BLaER1 treated with 17β-estradiol and CSF1 and Interleukin-3, amounts not matched to agents 10 nM and 100 nM (cell line): ENCODE measurements around the gene TAF1C.

Source experiments
- H3K27ac ChIP-seq, 11 experiments: shearing (Covaris generic); formaldehyde crosslinking; 2 replicates each; pipeline ENCODE4 v1.8.1; 2022
- H3K27me3 ChIP-seq, 11 experiments: shearing (Covaris generic); formaldehyde crosslinking; 2 replicates each; pipeline ENCODE4 v1.8.1; 2022
- H3K36me3 ChIP-seq, 11 experiments: shearing (Covaris generic); formaldehyde crosslinking; 2 replicates each; pipeline ENCODE4 v1.8.1; 2022
- H3K4me1 ChIP-seq, 10 experiments: shearing (Covaris generic); formaldehyde crosslinking; 2 replicates each; pipeline ENCODE4 v1.8.1; 2022
- H3K4me2 ChIP-seq, 11 experiments: shearing (Covaris generic); formaldehyde crosslinking; 2 replicates each; pipeline ENCODE4 v1.8.1; 2022
- H3K4me3 ChIP-seq, 10 experiments: shearing (Covaris generic); formaldehyde crosslinking; 2 replicates each; pipeline ENCODE4 v1.8.1; 2022
- H3K9ac ChIP-seq, 11 experiments: shearing (Covaris generic); formaldehyde crosslinking; 2 replicates each; pipeline ENCODE4 v1.8.1; 2022
- H3K9me3 ChIP-seq, 11 experiments: shearing (Covaris generic); formaldehyde crosslinking; replicated peaks in 1 of 11; 2 replicates each; pipeline ENCODE4 v1.8.1; 2022
- H4K20me1 ChIP-seq, 11 experiments: shearing (Covaris generic); formaldehyde crosslinking; 2 replicates each; pipeline ENCODE4 v1.8.1; 2022
- Cebpa-rat ChIP-seq, 11 experiments: shearing (Covaris generic); IDR thresholded peaks; 2 replicates each; pipeline ENCODE4 v1.8.1; 2022

Gene TAF1C

GRCh38 chr16:84182680-84183571 is 3.9 kb downstream of the TAF1C start:
- no peak for TF ChIP-seq Cebpa-rat (IDR thresholded peaks at IDR 0.05)
- no peak overlapping the region for H3K4me3 ChIP-seq
- peaks cover 0 to 79% (median 53%) of the 10 kb centered on the region in 11 experiments; a peak in 18 of 22 replicates for H4K20me1 ChIP-seq
- peaks cover 18 to 26% (median 19%) of the 10 kb centered on the region in 10 experiments for H3K4me1 ChIP-seq
- no peaks in the 10 kb centered on the region for H3K9me3 ChIP-seq
- no peak overlapping the region for H3K27ac ChIP-seq
- H3K9ac ChIP-seq, result no peak overlapping the region
- H3K4me2 ChIP-seq, result no peak overlapping the region
- no peaks in the 10 kb centered on the region for H3K27me3 ChIP-seq
- H3K36me3 ChIP-seq, result peaks cover 70 to 78% (median 74%) of the 10 kb centered on the region in 11 experiments

- H3K27ac ChIP-seq, result no peak overlapping the region
- peaks cover 0 to 87% (median 61%) of the 10 kb centered on the region in 11 experiments; a peak in 18 of 22 replicates for H4K20me1 ChIP-seq
- no peak overlapping the region for H3K4me2 ChIP-seq
- no peak overlapping the region for H3K4me3 ChIP-seq
- H3K36me3 ChIP-seq, result peaks cover 75 to 86% (median 80%) of the 10 kb centered on the region in 11 experiments
- H3K9ac ChIP-seq, result no peak overlapping the region
- H3K4me1 ChIP-seq, result peaks cover 18 to 23% (median 19%) of the 10 kb centered on the region in 10 experiments
- H3K9me3 ChIP-seq, result no peaks in the 10 kb centered on the region
- TF ChIP-seq Cebpa-rat (IDR thresholded peaks at IDR 0.05), result no peak
- no peaks in the 10 kb centered on the region for H3K27me3 ChIP-seq
Observed at GRCh38 chr16:84182104-84182503, 4.8 kb downstream of the TAF1C start.

- Histone ChIP-seq H3K9me3 (no peaks in the 10 kb centered on the region), H3K4me3 (no peak overlapping the region), H3K4me2 (no peak overlapping the region), H3K4me1 (peaks cover 18 to 29% (median 22%) of the 10 kb centered on the region in 10 experiments), H3K27ac (no peak overlapping the region), H3K36me3 (peaks cover 75 to 93% (median 82%) of the 10 kb centered on the region in 11 experiments), H4K20me1 (peaks cover 0 to 95% (median 67%) of the 10 kb centered on the region in 11 experiments; a peak in 18 of 22 replicates), H3K9ac (no peak overlapping the region), H3K27me3 (no peaks in the 10 kb centered on the region)
- no peak for TF ChIP-seq Cebpa-rat (IDR thresholded peaks at IDR 0.05)
Observed at GRCh38 chr16:84181144-84181915, 5.5 kb downstream of the TAF1C start.

GRCh38 chr16:84180519-84181140 is 6.2 kb downstream of the TAF1C start:
- peaks cover 75 to 92% (median 82%) of the 10 kb centered on the region in 11 experiments for H3K36me3 ChIP-seq
- no peaks in the 10 kb centered on the region for H3K27me3 ChIP-seq
- peaks cover 0 to 95% (median 70%) of the 10 kb centered on the region in 11 experiments; a peak in 18 of 22 replicates for H4K20me1 ChIP-seq
- no peak for TF ChIP-seq Cebpa-rat (IDR thresholded peaks at IDR 0.05)
- H3K9ac ChIP-seq, result no peak overlapping the region
- H3K9me3 ChIP-seq, result no peaks in the 10 kb centered on the region
- H3K27ac ChIP-seq, result no peak overlapping the region
- no peak overlapping the region for H3K4me3 ChIP-seq
- H3K4me1 ChIP-seq, result peaks cover 17 to 29% (median 21%) of the 10 kb centered on the region in 10 experiments
- H3K4me2 ChIP-seq, result no peak overlapping the region

- H3K36me3 ChIP-seq, result peaks cover 72 to 84% (median 75%) of the 10 kb centered on the region in 11 experiments
Observed at GRCh38 chr16:84179612-84180320, 7.1 kb downstream of the TAF1C start.

GRCh38 chr16:84178892-84179611 is 7.8 kb downstream of the TAF1C start:
- no peak overlapping the region for H3K27ac ChIP-seq
- H3K9ac ChIP-seq, result 0 out of 22 replicates have a peak overlapping the region, but pooled peaks of 1 of the 11 experiments have one; percentile 1
- peaks cover 65 to 76% (median 68%) of the 10 kb centered on the region in 11 experiments for H3K36me3 ChIP-seq
- no peak overlapping the region for H3K4me3 ChIP-seq
- H3K4me1 ChIP-seq, result peaks cover 9 to 20% (median 14%) of the 10 kb centered on the region in 10 experiments
- no peak for TF ChIP-seq Cebpa-rat (IDR thresholded peaks at IDR 0.05)
- peaks cover 0 to 82% (median 61%) of the 10 kb centered on the region in 11 experiments; a peak in 18 of 22 replicates for H4K20me1 ChIP-seq
- H3K4me2 ChIP-seq, result no peak overlapping the region
- H3K9me3 ChIP-seq, result no peaks in the 10 kb centered on the region
- no peaks in the 10 kb centered on the region for H3K27me3 ChIP-seq

More at GRCh38 chr16:84179612-84180320, 7.1 kb downstream of the TAF1C start:
- Histone ChIP-seq H3K4me2 (no peak overlapping the region), H3K27ac (no peak overlapping the region), H3K9ac (no peak overlapping the region), H3K27me3 (no peaks in the 10 kb centered on the region), H3K4me3 (no peak overlapping the region), H3K9me3 (no peaks in the 10 kb centered on the region), H3K4me1 (peaks cover 13 to 25% (median 20%) of the 10 kb centered on the region in 10 experiments), H4K20me1 (peaks cover 0 to 90% (median 68%) of the 10 kb centered on the region in 11 experiments; a peak in 18 of 22 replicates)
- no peak for TF ChIP-seq Cebpa-rat (IDR thresholded peaks at IDR 0.05)

- Histone ChIP-seq H3K27me3 (no peaks in the 10 kb centered on the region), H3K4me1 (peaks cover 9 to 20% (median 14%) of the 10 kb centered on the region in 10 experiments), H3K4me3 (no peak overlapping the region), H3K4me2 (no peak overlapping the region), H3K9me3 (no peaks in the 10 kb centered on the region), H3K36me3 (peaks cover 57 to 68% (median 60%) of the 10 kb centered on the region in 11 experiments), H3K9ac (peak overlapping the region in 3 of 11 experiments; percentile 7 to 38 (median 9); a peak in 2 of 22 replicates), H3K27ac (no peak overlapping the region), H4K20me1 (peaks cover 0 to 74% (median 53%) of the 10 kb centered on the region in 11 experiments; a peak in 17 of 22 replicates)
- TF ChIP-seq Cebpa-rat (IDR thresholded peaks at IDR 0.05), result no peak
Observed at GRCh38 chr16:84178146-84178765, 8.6 kb downstream of the TAF1C start.
